MM.1S (cell line): ENCODE data around the gene CGB2.

Source experiments
- DNase-seq: peaks from one replicate; pipeline ENCODE4 v3.0.0-alpha.2; 2015
- H2AFZ ChIP-seq: fragments of 300-600 bp; sonication (generic); 2 replicates; pipeline ENCODE4 v1.6.0; 2016; ENCODE audit warnings: antibody characterized with exemption, low read length
- H3F3A ChIP-seq: fragments of 300-600 bp; sonication (generic); 2 replicates; pipeline ENCODE4 v1.6.1; 2016; ENCODE audit warnings: mild to moderate bottlenecking, antibody characterized with exemption, low read length, moderate library complexity, mixed read lengths; ENCODE audit not compliant: insufficient read depth
- H3K27ac ChIP-seq: fragments of 300-600 bp; sonication (generic); 2 replicates; pipeline ENCODE4 v1.5.1; 2016; ENCODE audit warnings: mild to moderate bottlenecking, low read length
- H3K27me3 ChIP-seq: fragments of 300-600 bp; sonication (generic); replicated peaks from 2 replicates; pipeline ENCODE4 v1.6.0; 2016; ENCODE audit warnings: low read length; ENCODE audit not compliant: insufficient read depth
- H3K36me3 ChIP-seq: fragments of 300-600 bp; sonication (generic); replicated peaks from 2 replicates; pipeline ENCODE4 v1.6.1; 2016; ENCODE audit warnings: mild to moderate bottlenecking, low read length, mixed read lengths; ENCODE audit not compliant: insufficient read depth
- H3K4me1 ChIP-seq: fragments of 300-600 bp; sonication (generic); 2 replicates; pipeline ENCODE4 v1.6.1; 2016; ENCODE audit warnings: low read length, mixed read lengths
- H3K4me2 ChIP-seq: fragments of 300-600 bp; sonication (generic); 2 replicates; pipeline ENCODE4 v1.6.0; 2016; ENCODE audit warnings: low read depth, low read length
- H3K4me3 ChIP-seq: fragments of 300-600 bp; sonication (generic); 2 replicates; pipeline ENCODE4 v1.5.1; 2016; ENCODE audit warnings: low read length, mixed read lengths
- H3K79me2 ChIP-seq: fragments of 300-600 bp; sonication (generic); 2 replicates; pipeline ENCODE4 v1.6.1; 2016; ENCODE audit warnings: mixed run types, low read length, mixed read lengths
- H3K9ac ChIP-seq: fragments of 300-600 bp; sonication (generic); 2 replicates; pipeline ENCODE4 v1.6.1; 2016; ENCODE audit warnings: low read length, mixed read lengths
- H3K9me2 ChIP-seq: fragments of 300-600 bp; sonication (generic); replicated peaks from 2 replicates; pipeline ENCODE4 v1.6.1; 2016; ENCODE audit warnings: mild to moderate bottlenecking, low read length, mixed read lengths; ENCODE audit not compliant: insufficient read depth
- H3K9me3 ChIP-seq: fragments of 300-600 bp; sonication (generic); replicated peaks from 2 replicates; pipeline ENCODE4 v1.6.1; 2016; ENCODE audit warnings: mild to moderate bottlenecking, low read length, mixed read lengths; ENCODE audit not compliant: insufficient read depth
- H4K20me1 ChIP-seq: fragments of 300-600 bp; sonication (generic); 2 replicates; pipeline ENCODE4 v1.6.1; 2016; ENCODE audit warnings: mild to moderate bottlenecking, low read length, moderate library complexity, mixed read lengths; ENCODE audit not compliant: insufficient read depth
- EZH2 ChIP-seq: fragments of 300-600 bp; sonication (generic); optimal IDR thresholded peaks from 2 replicates; pipeline ENCODE3; 2017; ENCODE audit warnings: low read depth, mild to moderate bottlenecking, antibody characterized with exemption, low read length, mixed read lengths
- EZH2phosphoT487 ChIP-seq: fragments of 300-600 bp; sonication (generic); IDR thresholded peaks from 2 replicates; pipeline ENCODE4 v1.6.1; 2018; ENCODE audit warnings: antibody characterized with exemption, low read length
- TF ChIP-seq, protein P1 (sequence below): fragments of 300-600 bp; sonication (generic); IDR thresholded peaks from 2 replicates; pipeline ENCODE4 v1.5.1; 2016; ENCODE audit warnings: antibody characterized with exemption, low read length, mixed read lengths

Gene CGB2

DNA sequence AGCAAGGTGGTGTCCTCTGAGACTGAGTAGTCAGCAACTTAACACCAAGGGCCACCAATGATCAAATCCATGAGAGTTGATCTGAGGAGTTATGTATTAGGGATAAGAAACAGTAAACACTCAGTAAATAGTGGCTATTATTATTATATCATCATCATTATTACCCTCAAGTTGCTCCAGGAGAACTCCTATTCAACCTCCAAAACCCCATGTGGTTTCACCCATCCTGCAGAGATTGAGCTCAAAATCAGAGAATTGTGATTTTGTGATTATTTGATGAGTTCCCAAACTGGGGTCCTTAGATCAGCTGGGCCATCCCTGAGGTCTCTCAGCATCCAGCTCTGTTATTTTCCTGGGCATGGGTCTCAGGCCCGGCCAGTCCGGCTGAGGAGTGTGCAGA, 29.3 kb downstream of the CGB2 start:
- no peak overlapping the region for H3K9ac ChIP-seq
- no peaks in the 10 kb centered on the region for H4K20me1 ChIP-seq
- H3K4me2 ChIP-seq, result peak overlapping the region; percentile 25; the same call in 1 of the 2 replicates
- no peaks in the 10 kb centered on the region for H3F3A ChIP-seq
- no peaks in the 10 kb centered on the region for H3K9me2 ChIP-seq
- DNase-seq, result no peak
- no peaks in the 10 kb centered on the region for H3K9me3 ChIP-seq
- peaks cover 14% of the 10 kb centered on the region for H3K4me1 ChIP-seq
- no peak overlapping the region for H3K27ac ChIP-seq
- TF ChIP-seq EZH2 (no peak), EZH2phosphoT487 (no peak)
- TF ChIP-seq, protein P1, sequence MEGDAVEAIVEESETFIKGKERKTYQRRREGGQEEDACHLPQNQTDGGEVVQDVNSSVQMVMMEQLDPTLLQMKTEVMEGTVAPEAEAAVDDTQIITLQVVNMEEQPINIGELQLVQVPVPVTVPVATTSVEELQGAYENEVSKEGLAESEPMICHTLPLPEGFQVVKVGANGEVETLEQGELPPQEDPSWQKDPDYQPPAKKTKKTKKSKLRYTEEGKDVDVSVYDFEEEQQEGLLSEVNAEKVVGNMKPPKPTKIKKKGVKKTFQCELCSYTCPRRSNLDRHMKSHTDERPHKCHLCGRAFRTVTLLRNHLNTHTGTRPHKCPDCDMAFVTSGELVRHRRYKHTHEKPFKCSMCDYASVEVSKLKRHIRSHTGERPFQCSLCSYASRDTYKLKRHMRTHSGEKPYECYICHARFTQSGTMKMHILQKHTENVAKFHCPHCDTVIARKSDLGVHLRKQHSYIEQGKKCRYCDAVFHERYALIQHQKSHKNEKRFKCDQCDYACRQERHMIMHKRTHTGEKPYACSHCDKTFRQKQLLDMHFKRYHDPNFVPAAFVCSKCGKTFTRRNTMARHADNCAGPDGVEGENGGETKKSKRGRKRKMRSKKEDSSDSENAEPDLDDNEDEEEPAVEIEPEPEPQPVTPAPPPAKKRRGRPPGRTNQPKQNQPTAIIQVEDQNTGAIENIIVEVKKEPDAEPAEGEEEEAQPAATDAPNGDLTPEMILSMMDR, result no peak
- H3K4me3 ChIP-seq, result no peak overlapping the region
- H2AFZ ChIP-seq, result no peak overlapping the region
- no peaks in the 10 kb centered on the region for H3K36me3 ChIP-seq
- no peaks in the 10 kb centered on the region for H3K79me2 ChIP-seq
- peaks cover 89% of the 10 kb centered on the region for H3K27me3 ChIP-seq

DNA sequence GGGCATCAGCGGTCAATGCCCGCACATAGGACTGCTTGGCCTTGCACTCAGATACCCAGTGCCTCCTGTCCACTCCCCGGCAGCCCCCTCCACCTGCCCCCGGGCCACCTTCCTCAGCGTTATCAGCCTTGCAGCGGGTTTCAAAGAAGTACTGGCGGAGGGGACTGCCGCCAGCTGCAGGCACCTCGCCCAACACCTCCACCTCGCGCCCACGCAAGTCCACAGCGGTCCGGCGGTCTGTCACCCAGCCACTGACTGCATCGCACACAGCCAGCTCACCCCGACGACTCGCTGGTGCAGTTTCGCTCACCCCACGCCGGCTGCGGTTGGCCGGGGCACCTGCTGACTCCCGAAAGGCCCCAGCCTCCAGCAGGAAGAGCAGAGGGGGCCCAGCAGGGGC, 29.8 kb downstream of the CGB2 start:
- no peak overlapping the region for H3K4me3 ChIP-seq
- TF ChIP-seq, protein P1, result no peak
- TF ChIP-seq EZH2phosphoT487 (no peak), EZH2 (no peak)

DNA sequence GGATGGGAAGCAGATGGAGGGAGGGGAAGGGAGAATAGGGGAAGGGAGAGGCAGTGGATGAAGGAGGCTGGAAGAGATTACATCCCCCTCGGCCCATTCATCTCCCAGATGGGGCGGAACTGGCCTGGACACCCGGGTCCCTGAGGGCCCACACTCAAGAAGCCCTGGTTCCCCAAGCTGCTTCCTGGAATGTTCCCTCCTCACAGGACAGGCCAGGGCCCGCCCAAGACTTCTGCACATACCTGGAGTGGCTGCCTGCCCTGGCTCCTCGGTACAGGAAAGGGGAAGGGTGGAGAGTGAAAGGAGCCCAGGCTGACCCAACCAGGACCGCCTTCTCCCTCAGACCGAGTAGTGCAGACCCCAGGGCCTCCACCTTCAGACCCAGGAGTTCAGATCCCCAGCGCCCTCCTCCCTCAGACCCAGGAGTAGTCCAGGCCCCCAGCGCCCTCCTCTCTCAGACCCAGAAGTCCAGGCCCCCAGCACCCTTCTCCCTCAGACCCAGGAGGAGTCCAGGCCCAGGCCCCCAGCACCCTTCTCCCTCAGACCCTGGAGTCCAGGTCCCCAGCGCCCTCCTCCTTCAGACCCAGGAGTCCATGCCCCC, 32.4 kb downstream of the CGB2 start:
- no peaks in the 10 kb centered on the region for H4K20me1 ChIP-seq
- no peak for TF ChIP-seq EZH2
- TF ChIP-seq, protein P1, result no peak
- H3K27ac ChIP-seq, result no peak overlapping the region
- DNase-seq, result no peak
- no peak overlapping the region for H3K4me3 ChIP-seq
- H3K9ac ChIP-seq, result no peak overlapping the region
- no peaks in the 10 kb centered on the region for H3K9me3 ChIP-seq
- H3K4me2 ChIP-seq, result no peak overlapping the region; the same call in 1 of the 2 replicates
- H3F3A ChIP-seq, result no peaks in the 10 kb centered on the region
- H2AFZ ChIP-seq, result no peak overlapping the region
- no peaks in the 10 kb centered on the region for H3K79me2 ChIP-seq
- H3K36me3 ChIP-seq, result no peaks in the 10 kb centered on the region
- H3K9me2 ChIP-seq, result no peaks in the 10 kb centered on the region
- peaks cover 10% of the 10 kb centered on the region for H3K4me1 ChIP-seq
- peaks cover 89% of the 10 kb centered on the region for H3K27me3 ChIP-seq

More for the DNA sequence above, 29.8 kb downstream of the CGB2 start:
- no peaks in the 10 kb centered on the region for H3K9me2 ChIP-seq
- H4K20me1 ChIP-seq, result no peaks in the 10 kb centered on the region
- H3K36me3 ChIP-seq, result no peaks in the 10 kb centered on the region
- no peaks in the 10 kb centered on the region for H3K9me3 ChIP-seq
- peaks cover 89% of the 10 kb centered on the region for H3K27me3 ChIP-seq
- H3K9ac ChIP-seq, result no peak overlapping the region
- H3F3A ChIP-seq, result no peaks in the 10 kb centered on the region
- no peaks in the 10 kb centered on the region for H3K79me2 ChIP-seq
- H3K27ac ChIP-seq, result no peak overlapping the region
- no peak overlapping the region for H2AFZ ChIP-seq
- peaks cover 14% of the 10 kb centered on the region for H3K4me1 ChIP-seq
- no peak for DNase-seq
- H3K4me2 ChIP-seq, result peak overlapping the region; percentile 25; the same call in 1 of the 2 replicates
